Stimulated activated CD4-positive, alpha-beta T cell treated with anti-CD3 and anti-CD28 coated beads, Interleukin-4, amount 100 ng/mL, for 48 hours (primary cell): ENCODE data around the gene DNAJB12.
"Not testable (repeated sequence)": the region's sequence is repeated elsewhere in the genome, so short reads cannot be mapped to it uniquely, and the experiment has no call there.

ENCODE experiments used
- DNase-seq, 2 donors: peaks; one replicate each; pipeline ENCODE4 v3.0.0-alpha.2; 2020; ENCODE audit warnings: low read depth in 2 of 2

DNAJB12 gene

GRCh38 chr10:72353965-72354355, 759 bp downstream of the DNAJB12 start:
- DNase-seq: no peak

DNA sequence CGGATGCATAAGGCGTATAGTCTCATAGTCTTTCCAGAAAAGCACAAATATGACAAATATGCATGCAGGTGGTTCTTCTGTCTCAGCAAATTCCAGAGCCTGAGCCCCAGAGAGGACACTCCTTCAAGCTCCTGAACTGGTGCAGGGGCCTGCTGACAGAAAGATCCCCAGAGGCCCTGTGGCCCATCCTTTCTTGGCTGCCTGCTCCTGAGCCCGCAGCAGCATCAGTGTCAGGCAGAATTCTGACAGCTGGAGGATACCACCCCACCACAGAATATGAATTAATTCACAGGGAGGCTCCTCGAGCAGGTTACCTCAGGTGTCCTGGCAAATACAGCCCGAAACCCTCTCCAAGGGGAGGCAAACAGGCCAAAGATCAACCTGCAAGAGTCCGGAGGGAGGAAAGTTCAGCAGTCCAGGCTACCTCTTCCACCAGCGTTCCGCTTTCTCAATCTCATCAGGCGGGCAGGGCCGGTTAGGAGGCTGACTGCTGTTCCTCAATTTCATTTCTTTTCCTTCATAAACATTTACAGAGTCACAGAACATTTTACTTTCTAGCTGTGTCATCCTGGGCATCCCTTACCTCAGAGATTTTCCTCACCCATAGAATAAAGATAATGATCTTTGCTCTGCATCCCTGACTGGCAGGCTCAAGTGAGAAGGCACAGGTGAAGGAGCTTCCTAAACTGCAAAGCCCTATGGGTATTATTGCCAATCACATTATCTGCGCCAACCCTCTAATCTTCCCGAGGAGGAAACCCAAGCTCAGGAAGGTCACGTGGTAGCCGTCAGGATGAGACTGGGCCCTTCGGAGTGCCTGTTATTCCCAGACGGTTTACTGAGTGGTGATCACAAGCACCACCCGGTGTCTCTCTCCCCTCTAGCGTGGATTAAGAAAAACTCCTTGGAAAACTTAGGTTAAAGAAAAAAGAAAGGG, 1.4 kb downstream of the DNAJB12 start:
- DNase-seq: no peak

GRCh38 chr10:72351479-72351878, 3.2 kb downstream of the DNAJB12 start:
- DNase-seq: no peak

- no peak for DNase-seq
Observed at GRCh38 chr10:72349438-72349837, 5.3 kb downstream of the DNAJB12 start.

GRCh38 chr10:72348282-72348681, 6.4 kb downstream of the DNAJB12 start:
- no peak for DNase-seq

GRCh38 chr10:72346117-72346516, 8.6 kb downstream of the DNAJB12 start:
- not testable (repeated sequence) for DNase-seq

DNA sequence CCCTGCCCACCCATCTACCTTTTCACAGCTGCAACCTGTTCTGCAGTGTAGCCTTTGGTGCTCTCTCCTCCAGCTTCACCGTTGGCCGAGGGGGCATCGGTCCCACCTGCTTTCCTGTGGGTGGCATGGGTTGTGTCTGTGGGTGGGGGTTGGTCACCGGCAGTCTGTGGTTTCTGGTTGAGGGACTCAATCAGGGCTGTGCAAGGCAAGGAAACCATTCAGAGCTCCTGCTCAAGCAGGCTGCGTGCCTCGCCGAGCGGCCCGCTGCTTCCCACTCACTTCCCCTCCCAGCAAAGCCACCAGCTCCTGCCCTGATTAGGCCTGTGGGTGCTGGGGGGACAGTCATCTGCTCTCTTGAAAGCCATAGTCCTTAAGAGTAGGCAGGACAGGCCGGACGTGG, 9.8 kb downstream of the DNAJB12 start:
- no peak for DNase-seq

DNA sequence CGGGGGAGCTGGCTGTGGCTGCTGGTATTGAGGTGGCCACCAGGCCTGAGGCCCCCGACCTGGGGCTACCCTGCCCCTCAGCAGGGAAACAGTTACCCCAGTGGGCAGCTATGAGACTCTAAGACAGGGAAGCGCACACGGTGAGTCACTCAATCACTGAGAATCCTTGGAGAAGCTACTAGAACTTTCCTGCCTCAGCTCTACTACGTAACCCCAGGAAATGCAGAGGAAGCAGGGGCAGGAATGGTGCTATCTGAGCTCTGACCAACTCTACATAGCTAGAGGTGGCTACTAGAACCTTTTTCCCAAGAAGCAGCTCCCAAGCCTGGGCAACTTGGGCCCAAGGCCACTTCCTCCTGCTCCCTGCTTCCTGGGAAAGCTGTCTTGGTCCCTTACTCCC, 11.8 kb downstream of the DNAJB12 start:
- DNase-seq: no peak

DNA sequence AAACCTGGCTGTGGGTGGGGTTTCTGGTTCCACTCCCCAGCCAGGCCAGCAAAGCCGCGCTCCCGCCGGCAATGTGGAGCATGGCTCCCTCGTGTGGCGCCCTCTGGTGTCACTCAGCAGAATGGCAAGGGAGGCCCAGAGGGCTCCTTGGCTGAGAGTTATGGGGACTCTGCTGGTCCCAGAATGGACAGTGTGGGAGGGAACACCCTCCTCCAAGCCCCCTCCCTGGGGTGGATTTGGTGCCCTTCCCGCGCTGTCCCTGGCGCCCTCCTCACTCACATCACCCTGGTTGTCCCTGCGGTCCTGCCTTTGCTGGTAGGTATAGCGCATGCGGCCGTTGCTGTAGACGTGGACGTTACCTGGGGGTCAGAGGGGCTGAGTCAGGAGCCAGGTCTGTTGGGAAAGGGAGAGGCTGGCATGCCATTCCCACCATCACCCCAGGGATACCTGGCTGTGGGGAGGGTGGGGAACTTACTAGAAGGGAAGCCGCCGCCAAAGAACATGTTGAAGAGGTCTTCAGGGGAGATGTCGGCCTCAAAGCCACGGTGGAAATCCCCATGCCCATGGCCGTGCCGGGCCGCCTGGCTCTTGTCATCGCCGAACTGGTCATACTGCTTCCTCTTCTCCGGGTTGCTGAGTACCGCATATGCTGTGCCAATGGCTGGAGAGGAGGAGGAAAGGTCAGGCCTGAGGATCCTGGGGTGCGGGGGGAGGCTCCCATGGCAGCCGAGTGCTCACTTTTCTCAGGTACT, 14.0 kb downstream of the DNAJB12 start:
- DNase-seq: peak; percentile 75 to 78

DNA sequence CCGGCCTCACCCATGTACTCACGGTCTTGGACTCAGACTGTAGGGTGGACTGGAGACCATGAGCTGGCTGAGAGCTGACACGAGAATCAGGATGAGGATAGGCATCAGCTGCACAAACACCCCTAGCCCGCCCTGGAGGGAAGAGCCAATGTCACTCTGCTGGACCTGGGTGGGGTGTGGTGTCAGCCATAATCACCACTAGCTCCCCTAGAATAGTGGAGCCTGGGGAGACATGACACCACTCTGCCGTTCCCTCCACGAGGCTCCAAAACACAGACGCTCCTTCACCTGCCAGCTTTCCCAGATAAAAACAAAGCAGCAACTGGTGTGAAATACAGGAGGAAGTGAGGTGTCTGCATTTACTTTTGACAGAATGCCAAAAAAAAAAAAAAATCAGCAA, 16.5 kb downstream of the DNAJB12 start:
- DNase-seq: no peak

DNA sequence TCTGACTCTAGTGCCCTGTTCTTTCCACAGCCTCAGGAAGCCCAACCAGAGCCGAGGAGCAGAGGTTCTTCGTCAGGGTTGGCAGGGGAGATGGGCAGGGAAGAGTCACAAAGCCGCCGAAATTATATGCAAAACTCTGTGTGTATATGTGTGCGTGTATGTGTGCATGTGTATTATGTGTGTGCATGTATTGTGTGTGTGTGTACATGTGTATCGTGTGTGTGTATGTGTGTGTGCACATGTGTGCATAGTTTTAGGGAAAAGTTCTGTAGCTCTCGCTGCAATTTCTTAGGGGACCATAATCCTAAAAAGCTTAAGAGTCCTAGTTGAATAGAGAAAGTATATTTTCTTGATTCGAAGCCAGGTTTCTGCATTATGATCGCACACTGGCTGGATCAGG, 17.0 kb downstream of the DNAJB12 start:
- no peak for DNase-seq

DNA sequence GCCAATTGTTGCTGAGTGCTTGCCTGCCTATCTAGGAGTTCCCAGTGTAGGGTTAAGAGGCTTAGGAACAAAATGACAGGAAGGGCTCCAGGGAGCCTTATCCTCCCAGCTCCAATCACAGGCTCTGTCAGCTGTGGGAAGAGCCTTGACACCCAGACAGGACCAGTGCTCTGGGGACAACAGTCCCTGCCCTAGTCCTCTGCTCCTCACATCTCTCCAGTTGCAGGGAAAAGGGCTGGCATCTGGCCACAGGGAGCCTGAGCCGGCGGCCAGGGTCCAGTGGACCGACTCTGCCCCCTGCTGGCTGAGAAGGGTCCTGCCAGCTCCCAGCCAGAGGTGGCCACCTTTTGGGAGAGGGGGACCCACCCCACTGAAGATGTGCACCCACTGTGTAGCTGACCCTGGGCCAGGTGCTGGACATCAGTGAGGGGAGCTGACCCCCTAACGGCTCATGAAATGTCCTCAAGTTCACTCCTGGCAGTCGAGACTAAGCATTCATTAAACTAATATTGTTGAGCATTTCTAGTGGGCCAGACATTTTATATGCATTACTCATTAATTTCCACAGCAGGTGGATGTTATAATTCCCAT, 17.6 kb downstream of the DNAJB12 start:
- no peak for DNase-seq

- DNase-seq: no peak
Observed at GRCh38 chr10:72336259-72337038, 18.3 kb downstream of the DNAJB12 start.

DNA sequence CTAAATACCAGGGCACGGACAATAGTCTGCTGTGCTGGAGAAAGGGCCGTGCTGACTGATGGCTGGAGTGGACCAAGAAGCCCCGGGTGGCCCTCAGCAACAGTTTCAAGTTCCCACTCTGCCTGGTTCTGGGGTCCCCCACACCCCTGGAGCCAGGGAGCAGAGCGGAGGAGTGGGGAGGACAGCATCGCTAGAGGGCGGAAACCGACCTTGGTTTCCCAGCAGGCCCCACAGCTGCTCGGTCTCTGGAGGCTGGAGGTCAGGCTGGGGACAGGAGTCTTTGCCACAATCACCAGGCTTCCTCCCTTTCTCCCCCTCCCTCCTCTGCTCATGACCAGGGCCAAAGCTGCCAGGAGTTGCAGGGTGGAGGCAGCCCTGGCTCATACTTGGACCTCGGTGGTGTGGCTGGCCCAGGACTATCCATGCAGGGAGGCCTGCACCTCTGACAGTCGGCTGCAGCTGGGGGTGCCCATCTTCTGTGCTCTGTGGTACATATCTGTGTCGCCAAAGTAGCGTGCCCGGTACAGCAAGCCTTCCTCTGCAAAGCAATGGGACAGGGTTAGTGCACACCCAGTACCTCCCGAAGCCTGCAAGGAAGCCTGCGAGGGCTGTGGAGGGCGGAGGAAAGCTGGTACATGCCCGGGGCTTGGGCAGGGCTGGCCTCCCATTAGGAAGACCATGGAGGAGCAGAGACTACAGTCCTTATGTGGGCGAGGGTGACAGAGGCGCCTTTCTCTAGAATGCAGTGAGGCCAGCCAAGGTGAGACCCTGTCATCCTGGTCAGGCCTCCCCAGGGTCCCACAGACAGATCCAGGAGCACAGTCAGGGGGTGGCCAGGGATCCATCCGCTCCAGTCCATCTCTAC, 19.1 kb downstream of the DNAJB12 start:
- no peak for DNase-seq

DNA sequence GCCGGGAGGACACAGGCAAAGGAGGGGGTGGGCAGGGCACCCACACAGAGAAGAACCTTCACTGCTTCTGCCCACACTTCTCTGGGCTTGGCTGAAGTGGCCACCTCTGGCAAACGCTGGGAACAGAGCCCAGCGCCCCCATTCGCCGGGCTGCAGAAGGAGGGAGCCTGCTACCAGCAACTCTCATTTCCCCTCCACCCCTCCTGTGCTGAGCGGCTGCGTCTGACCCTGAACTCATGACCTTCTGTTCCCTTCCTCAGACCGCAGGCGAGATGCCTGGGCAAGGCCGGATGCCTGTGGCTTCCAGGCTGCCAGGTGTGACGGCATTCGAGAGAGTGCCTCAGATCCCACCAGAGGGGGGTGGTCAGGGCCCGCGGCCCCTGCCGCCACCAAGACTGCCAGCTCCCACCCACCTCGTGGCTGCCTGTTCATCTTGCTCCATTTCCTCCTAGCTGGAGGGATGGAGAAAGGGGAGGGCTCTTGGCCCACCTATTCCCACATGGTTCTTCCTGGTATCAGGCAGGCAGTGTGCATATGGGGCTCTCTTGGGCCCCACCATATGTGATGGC, 19.8 kb downstream of the DNAJB12 start:
- DNase-seq: peak; percentile 65 to 82

DNA sequence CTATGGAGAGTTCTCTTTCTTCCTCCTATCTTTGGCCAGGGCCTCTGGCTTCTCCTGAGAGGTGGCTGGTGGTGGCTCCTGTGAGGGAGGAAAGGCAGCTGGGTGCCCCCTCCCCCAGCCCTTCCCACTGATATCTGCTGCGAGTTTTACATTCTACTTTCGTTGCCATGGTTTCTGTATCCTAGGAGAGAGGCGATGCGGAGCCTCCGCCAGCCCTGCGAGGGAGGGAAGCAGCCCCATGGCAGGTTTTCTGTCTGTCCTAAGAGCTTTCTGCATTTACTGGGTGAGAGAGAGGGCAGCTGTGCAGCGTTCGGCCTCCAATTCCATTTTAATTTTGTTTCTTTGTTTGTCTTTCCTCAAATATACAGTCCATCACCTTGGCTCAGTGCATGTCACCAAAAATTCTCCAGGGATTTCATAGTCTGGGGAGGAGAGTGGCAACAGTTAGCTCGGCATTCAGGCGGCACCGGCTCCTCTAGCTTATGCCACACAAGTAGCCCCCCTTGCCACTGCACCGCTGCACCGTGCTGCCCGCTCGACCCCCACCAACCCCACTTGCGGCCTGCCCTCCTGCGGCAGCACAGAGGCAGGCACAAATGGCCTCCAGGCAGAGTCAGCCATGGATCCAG, 20.4 kb downstream of the DNAJB12 start:
- no peak for DNase-seq

GRCh38 chr10:72333112-72334015, 21.4 kb downstream of the DNAJB12 start:
- DNase-seq: no peak

DNA sequence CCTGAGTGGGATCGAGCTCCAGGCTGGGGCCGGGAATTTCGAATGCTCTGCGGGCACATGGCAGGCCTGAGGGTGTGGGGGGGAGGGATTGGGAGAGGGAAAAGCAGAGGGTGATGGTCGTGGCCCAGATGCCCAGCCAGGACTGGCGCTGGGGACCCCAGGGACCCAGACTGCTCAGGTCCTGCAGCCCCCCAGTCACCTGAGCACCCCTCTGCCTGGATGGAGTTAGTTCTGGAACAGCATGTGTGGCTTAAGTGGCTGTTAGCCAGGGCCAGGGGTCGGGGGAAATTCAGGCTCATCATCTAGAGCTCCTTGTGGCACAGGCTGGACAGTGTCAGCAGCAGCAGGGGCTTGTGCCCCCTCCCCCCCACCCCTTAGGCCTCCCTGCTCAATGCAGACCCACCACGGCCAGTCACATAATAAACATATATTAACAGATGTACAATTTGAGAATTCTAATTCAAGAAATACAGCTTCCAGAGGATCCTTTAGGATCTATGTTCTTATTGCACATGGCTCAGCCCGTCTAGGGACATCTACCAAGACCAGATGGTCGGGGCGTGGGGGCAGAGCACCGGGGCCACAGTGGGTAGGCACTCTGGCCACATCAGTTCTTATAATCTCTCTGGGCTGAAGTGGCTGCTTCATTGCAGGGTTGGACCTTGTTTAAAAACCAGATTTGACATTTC, 22.2 kb downstream of the DNAJB12 start:
- no peak for DNase-seq
